HepG2 (cell line): ENCODE results near the gene CDC42EP1. TPM values are rescaled to one million over a fixed set of nuclear protein-coding genes. Genes with fewer than 3 reads are reported as not detected.

Experiments
- ARNT ChIP-seq: fragments of 450-650 bp; IDR thresholded peaks from 2 replicates; pipeline ENCODE4 v1.6.1; 2017
- ATAD3A ChIP-seq: sonication (generic); formaldehyde crosslinking; IDR thresholded peaks from 2 replicates; pipeline ENCODE4 v1.4.0; 2020; ENCODE audit warnings: missing genetic modification reagents
- CC2D1A ChIP-seq: sonication (generic); formaldehyde crosslinking; IDR thresholded peaks from 2 replicates; pipeline ENCODE4 v1.8.1; 2023; ENCODE audit warnings: mild to moderate bottlenecking, missing genetic modification reagents
- CEBPB ChIP-seq: IDR thresholded peaks from 2 replicates; pipeline ENCODE4 v1.6.1; 2011; ENCODE audit warnings: low read depth, low read length, improper control_type of control experiment, borderline replicate concordance
- DNMT1 ChIP-seq: sonication (generic); formaldehyde crosslinking; IDR thresholded peaks from 2 replicates; pipeline ENCODE4 v1.5.1; 2020; ENCODE audit warnings: mild to moderate bottlenecking, missing genetic modification reagents
- MBNL3 ChIP-seq: fragments of 250-450 bp; sonication (Bioruptor Pico); conservative IDR thresholded peaks from 2 replicates; pipeline ENCODE4 v1.8.0; 2022; ENCODE audit warnings: mild to moderate bottlenecking, inconsistent platforms
- MLLT10 ChIP-seq: sonication (generic); formaldehyde crosslinking; IDR thresholded peaks from 2 replicates; pipeline ENCODE4 v1.4.0; 2020; ENCODE audit warnings: missing genetic modification reagents
- NKX3-1 ChIP-seq: sonication (generic); formaldehyde crosslinking; IDR thresholded peaks from 2 replicates; pipeline ENCODE4 v1.5.0; 2020; ENCODE audit warnings: missing genetic modification reagents
- RAD21 ChIP-seq: fragments of 450-650 bp; formaldehyde crosslinking; IDR thresholded peaks from 2 replicates; pipeline ENCODE4 v1.5.0; 2020; ENCODE audit warnings: mild to moderate bottlenecking
- RBM39 ChIP-seq: fragments of 200-400 bp; formaldehyde crosslinking; IDR thresholded peaks from one replicate; pipeline ENCODE4 v1.6.1; 2018; ENCODE audit warnings: antibody characterized with exemption, mild to moderate bottlenecking, low read depth, low read length; ENCODE audit not compliant: poor library complexity, severe bottlenecking
- SMAD1 ChIP-seq: sonication (generic); formaldehyde crosslinking; IDR thresholded peaks from 2 replicates; pipeline ENCODE4 v1.4.0; 2020; ENCODE audit warnings: missing genetic modification reagents, low read depth, mild to moderate bottlenecking, borderline replicate concordance
- STAG1 ChIP-seq: sonication (generic); formaldehyde crosslinking; IDR thresholded peaks from 2 replicates; pipeline ENCODE4 v1.4.0; 2020; ENCODE audit warnings: missing genetic modification reagents
- THYN1 ChIP-seq: sonication (generic); formaldehyde crosslinking; IDR thresholded peaks from 2 replicates; pipeline ENCODE4 v1.8.1; 2023; ENCODE audit warnings: low read depth, mild to moderate bottlenecking, moderate library complexity, missing genetic modification reagents, borderline replicate concordance
- ZNF296 ChIP-seq: sonication (generic); formaldehyde crosslinking; conservative IDR thresholded peaks from 2 replicates; pipeline ENCODE4 v1.5.0; 2020; ENCODE audit warnings: mild to moderate bottlenecking, missing genetic modification reagents
- ZNF30 ChIP-seq: sonication (generic); formaldehyde crosslinking; IDR thresholded peaks from 2 replicates; pipeline ENCODE4 v1.5.0; 2020; ENCODE audit warnings: mild to moderate bottlenecking, missing genetic modification reagents
- ZNF430 ChIP-seq: sonication (generic); formaldehyde crosslinking; IDR thresholded peaks from 2 replicates; pipeline ENCODE4 v1.9.0; 2021; ENCODE audit warnings: mild to moderate bottlenecking, missing genetic modification reagents
- ZNF629 ChIP-seq: sonication (generic); formaldehyde crosslinking; conservative IDR thresholded peaks from 2 replicates; pipeline ENCODE4 v1.5.0; 2020; ENCODE audit warnings: missing genetic modification reagents
- ZNF775 ChIP-seq: sonication (generic); formaldehyde crosslinking; IDR thresholded peaks from 2 replicates; pipeline ENCODE4 v1.4.0; 2020; ENCODE audit warnings: missing genetic modification reagents, mild to moderate bottlenecking, moderate library complexity, borderline replicate concordance
- polyA plus RNA-seq, 8 experiments: library from polyadenylated mRNA; depleted of rRNA in 3 of 8; stranded (reverse) in 7 of 8; unstranded in 1 of 8; fragments of >200 nt; fragmentation: Illumina TruSeq in 4 of 8; extraction: Trizol in 4 of 8; gene quantifications; 2 replicates each; pipeline versions ENCODE4 v1.2.1 to v1.2.3, GENCODE V29; 2011 to 2016; ENCODE audit warnings: low read depth in 4 of 8, missing spikeins in 1 of 8, mixed read lengths in 1 of 8; ENCODE audit not compliant: insufficient read depth in 1 of 8
- total RNA-seq, 5 experiments: library from RNA; depleted of rRNA; stranded (reverse); fragments of >200 nt; fragmentation: Illumina TruSeq; extraction: Trizol; gene quantifications; 2 replicates each; pipeline ENCODE4 v1.2.3, GENCODE V29; 2016; ENCODE audit warnings: low read depth in 1 of 5
- TF ChIP-seq, protein P1 (sequence below), 2 experiments: fragments of 450-650 bp in 1 of 2; sonication (generic) in 1 of 2; formaldehyde crosslinking; IDR thresholded peaks; 2 replicates each; pipeline versions ENCODE4 v1.5.0 to v1.8.0; 2020 to 2022; ENCODE audit warnings: mild to moderate bottlenecking in 1 of 2, missing genetic modification reagents in 1 of 2
- TF ChIP-seq, protein P2 (sequence below): sonication (generic); formaldehyde crosslinking; IDR thresholded peaks from 2 replicates; pipeline ENCODE4 v1.4.0; 2020; ENCODE audit warnings: missing genetic modification reagents
- TF ChIP-seq, protein P3 (sequence below): IDR thresholded peaks from 2 replicates; pipeline ENCODE4 v1.6.1; 2016; ENCODE audit warnings: missing compliant biosample characterization, missing genetic modification reagents, borderline replicate concordance
- TF ChIP-seq, protein P4 (sequence below): sonication (generic); formaldehyde crosslinking; IDR thresholded peaks from 2 replicates; pipeline ENCODE4 v1.4.0; 2020; ENCODE audit warnings: missing genetic modification reagents, borderline replicate concordance

CDC42EP1 gene
- total and polyA plus RNA-seq, 2 of the 13 experiments (the other 11 are each of a cell fraction or from before 2014, with no cell fraction given) = 17.1 to 29.5 TPM

DNA sequence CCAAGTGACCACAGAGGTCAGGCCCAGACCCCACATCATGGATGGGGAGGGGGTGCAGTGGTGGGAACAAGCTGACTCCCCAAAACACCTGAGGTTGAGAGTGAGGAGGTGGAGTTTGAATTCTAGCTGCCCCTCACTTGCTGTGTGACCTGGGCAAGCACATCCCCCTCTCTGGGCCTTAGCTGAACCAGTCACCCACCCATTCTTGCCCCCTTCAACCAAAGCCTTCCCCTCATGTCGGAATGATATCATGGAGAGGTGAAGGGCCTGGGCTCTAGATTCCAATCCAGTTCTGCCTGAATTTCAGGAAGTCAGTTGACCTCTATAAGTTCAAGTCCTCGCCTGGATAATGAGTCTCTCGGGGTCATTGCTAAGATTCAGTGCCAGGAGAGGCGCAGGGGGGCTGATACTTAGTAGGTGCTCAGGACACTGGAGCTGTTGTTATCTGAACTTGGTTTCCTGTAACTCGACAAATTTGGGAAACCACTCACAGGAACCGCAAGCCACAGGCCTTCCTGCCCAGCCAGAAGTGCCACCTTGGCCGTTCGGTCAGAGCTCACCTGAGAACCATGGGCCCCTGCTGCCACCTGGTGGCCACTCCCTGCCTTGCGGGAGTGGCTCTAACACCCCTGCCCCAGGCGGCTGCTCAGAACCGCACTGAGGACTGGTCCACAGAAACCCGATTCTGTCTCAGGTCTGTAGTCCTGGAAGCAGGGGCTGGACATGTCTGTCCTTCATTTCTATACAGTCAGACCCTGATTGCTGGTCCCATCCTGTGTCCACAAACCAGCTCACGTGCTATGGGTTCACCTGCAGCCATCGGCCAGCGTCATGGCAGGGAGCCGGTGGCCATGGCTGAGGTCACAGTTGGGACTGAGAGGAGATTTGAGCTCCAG is 6.9 kb downstream of the CDC42EP1 start (continued):
- TF ChIP-seq CC2D1A (CRISPR knock-in tag) (no peak), RAD21 (CRISPR knock-in tag) (peak; percentile 97), THYN1 (CRISPR knock-in tag) (no peak), NKX3-1 (CRISPR knock-in tag) (no peak), ATAD3A (CRISPR knock-in tag) (no peak), ZNF296 (CRISPR knock-in tag) (no peak), ZNF30 (CRISPR knock-in tag) (no peak), CEBPB (no peak), ZNF629 (CRISPR knock-in tag) (no peak), DNMT1 (CRISPR knock-in tag) (no peak), ARNT (no peak), MBNL3 (no peak), RBM39 (no peak), ZNF775 (CRISPR knock-in tag) (no peak), STAG1 (CRISPR knock-in tag) (peak; percentile 94), MLLT10 (CRISPR knock-in tag) (no peak), ZNF430 (CRISPR knock-in tag) (peak; percentile 33; the same call in 1 of the 2 replicates), SMAD1 (CRISPR knock-in tag) (no peak)
- TF ChIP-seq, protein P1, sequence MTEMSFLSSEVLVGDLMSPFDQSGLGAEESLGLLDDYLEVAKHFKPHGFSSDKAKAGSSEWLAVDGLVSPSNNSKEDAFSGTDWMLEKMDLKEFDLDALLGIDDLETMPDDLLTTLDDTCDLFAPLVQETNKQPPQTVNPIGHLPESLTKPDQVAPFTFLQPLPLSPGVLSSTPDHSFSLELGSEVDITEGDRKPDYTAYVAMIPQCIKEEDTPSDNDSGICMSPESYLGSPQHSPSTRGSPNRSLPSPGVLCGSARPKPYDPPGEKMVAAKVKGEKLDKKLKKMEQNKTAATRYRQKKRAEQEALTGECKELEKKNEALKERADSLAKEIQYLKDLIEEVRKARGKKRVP (CRISPR knock-in tag; IDR thresholded peaks at IDR 0.05) = no peak
- TF ChIP-seq, protein P2, sequence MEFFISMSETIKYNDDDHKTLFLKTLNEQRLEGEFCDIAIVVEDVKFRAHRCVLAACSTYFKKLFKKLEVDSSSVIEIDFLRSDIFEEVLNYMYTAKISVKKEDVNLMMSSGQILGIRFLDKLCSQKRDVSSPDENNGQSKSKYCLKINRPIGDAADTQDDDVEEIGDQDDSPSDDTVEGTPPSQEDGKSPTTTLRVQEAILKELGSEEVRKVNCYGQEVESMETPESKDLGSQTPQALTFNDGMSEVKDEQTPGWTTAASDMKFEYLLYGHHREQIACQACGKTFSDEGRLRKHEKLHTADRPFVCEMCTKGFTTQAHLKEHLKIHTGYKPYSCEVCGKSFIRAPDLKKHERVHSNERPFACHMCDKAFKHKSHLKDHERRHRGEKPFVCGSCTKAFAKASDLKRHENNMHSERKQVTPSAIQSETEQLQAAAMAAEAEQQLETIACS (CRISPR knock-in tag) = no peak
- TF ChIP-seq, protein P3, sequence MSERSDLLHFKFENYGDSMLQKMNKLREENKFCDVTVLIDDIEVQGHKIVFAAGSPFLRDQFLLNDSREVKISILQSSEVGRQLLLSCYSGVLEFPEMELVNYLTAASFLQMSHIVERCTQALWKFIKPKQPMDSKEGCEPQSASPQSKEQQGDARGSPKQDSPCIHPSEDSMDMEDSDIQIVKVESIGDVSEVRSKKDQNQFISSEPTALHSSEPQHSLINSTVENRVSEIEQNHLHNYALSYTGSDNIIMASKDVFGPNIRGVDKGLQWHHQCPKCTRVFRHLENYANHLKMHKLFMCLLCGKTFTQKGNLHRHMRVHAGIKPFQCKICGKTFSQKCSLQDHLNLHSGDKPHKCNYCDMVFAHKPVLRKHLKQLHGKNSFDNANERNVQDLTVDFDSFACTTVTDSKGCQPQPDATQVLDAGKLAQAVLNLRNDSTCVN (CRISPR knock-in tag) = no peak
- TF ChIP-seq, protein P4, sequence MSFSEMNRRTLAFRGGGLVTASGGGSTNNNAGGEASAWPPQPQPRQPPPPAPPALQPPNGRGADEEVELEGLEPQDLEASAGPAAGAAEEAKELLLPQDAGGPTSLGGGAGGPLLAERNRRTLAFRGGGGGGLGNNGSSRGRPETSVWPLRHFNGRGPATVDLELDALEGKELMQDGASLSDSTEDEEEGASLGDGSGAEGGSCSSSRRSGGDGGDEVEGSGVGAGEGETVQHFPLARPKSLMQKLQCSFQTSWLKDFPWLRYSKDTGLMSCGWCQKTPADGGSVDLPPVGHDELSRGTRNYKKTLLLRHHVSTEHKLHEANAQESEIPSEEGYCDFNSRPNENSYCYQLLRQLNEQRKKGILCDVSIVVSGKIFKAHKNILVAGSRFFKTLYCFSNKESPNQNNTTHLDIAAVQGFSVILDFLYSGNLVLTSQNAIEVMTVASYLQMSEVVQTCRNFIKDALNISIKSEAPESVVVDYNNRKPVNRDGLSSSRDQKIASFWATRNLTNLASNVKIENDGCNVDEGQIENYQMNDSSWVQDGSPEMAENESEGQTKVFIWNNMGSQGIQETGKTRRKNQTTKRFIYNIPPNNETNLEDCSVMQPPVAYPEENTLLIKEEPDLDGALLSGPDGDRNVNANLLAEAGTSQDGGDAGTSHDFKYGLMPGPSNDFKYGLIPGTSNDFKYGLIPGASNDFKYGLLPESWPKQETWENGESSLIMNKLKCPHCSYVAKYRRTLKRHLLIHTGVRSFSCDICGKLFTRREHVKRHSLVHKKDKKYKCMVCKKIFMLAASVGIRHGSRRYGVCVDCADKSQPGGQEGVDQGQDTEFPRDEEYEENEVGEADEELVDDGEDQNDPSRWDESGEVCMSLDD (CRISPR knock-in tag) = no peak
